ENCODE measurements around the gene CBX1.

DNA sequence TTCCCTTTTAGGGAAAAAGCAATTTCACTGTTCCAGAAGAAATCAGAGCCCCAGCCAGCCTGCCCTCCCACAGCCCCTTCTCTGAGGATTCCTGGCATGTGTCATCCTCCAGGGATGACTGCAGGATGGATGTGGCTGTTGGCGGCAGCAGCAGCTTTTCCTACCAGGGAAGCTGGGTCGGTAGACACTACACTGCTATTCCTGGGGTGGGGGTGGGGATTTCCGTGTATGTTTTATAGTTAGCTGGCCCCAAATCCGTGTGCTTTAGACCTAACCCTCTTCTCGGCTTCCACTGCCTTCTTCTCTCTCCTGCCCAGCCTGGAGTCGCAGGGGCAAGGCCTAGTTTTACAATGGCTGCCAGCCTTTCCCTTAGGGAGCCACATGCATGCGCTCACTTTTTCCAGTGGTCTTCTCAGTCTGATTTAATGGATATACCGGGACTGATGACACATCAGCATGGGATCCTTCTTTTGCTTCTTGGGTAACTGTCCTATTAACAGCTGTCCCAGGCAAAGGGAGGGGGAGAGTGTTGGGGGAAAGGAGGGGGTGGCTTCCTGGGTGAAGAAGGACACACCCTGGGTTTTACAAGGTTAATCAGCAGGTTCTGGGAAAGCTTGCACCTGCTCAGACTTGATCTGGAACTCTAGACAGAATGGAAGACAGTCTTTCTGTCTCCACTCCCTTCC, 55.8 kb downstream of the CBX1 start:
- no peak for TF ChIP-seq MAX (IDR thresholded peaks at IDR 0.05)
- no peak for TF ChIP-seq CTCF (IDR thresholded peaks at IDR 0.05)
- TF ChIP-seq ZFP36 (IDR thresholded peaks at IDR 0.05; ENCODE audit: borderline replicate concordance, partially characterized antibody), result no peak
- no peak for TF ChIP-seq SMC3 (IDR thresholded peaks at IDR 0.05)
- no peak for TF ChIP-seq CEBPB (IDR thresholded peaks at IDR 0.05)
- peak; percentile 15; the same call in 1 of the 2 replicates for TF ChIP-seq POLR2A (IDR thresholded peaks at IDR 0.05; ENCODE audit: low read length)

Measured in A549 (cell line).